ENCODE results near the gene PDIA6. TPM values are rescaled to one million over a fixed set of nuclear protein-coding genes. Genes with fewer than 3 reads are reported as not detected.

The PDIA6 gene
- total RNA-seq, 4 donors from 2014 or later, result 86.9 to 146 (median 114) TPM

GRCh38 chr2:10738192-10738591 is 74.4 kb downstream of the PDIA6 start:
- no peak for ATAC-seq (ENCODE audit: low FRiP score)
- TF ChIP-seq CTCF (IDR thresholded peaks at IDR 0.05), result no peak
- DNase-seq (ENCODE audit: low spot score), result no peak

- TF ChIP-seq CTCF (IDR thresholded peaks at IDR 0.05), result no peak
- no peak for DNase-seq (ENCODE audit: low spot score)
- ATAC-seq (ENCODE audit: low FRiP score), result no peak
These were observed 78.6 kb downstream of the PDIA6 start for GRCh38 chr2:10733980-10734379.

GRCh38 chr2:10733566-10733925 is 79.0 kb downstream of the PDIA6 start:
- DNase-seq (ENCODE audit: low spot score), result no peak
- no peak for TF ChIP-seq CTCF (IDR thresholded peaks at IDR 0.05)
- no peak for ATAC-seq (ENCODE audit: low FRiP score)

Small RNAs within 50 kb of the gene (small RNA-seq; reads per million reads assigned to genes)
- gene RNU7-138P (not detected), gene RNU7-176P (not detected)

Other genes with a start within 250 kb of the PDIA6 start
- gene NOL10, start 122.8 kb downstream of the PDIA6 start, total RNA-seq, result 10 to 100 TPM; 21.0 to 64.0 (median 23.8) TPM
- gene ATP6V1C2, start 91.2 kb downstream of the PDIA6 start, total RNA-seq, result 1 to 10 TPM in 2 of 4 donors, under 1 TPM in 2; 0.63 to 4.0 (median 1.3) TPM
- under 1 TPM in 1 of 4 donors, not detected in 3; 0.79 TPM for gene KCNF1, start 99.1 kb upstream of the PDIA6 start, total RNA-seq